ENCODE data around the gene VWF. TPM values are rescaled to one million over a fixed set of nuclear protein-coding genes. Genes with fewer than 3 reads are reported as not detected.

The VWF gene
- total and polyA plus RNA-seq, 2 of the 4 experiments (the other 2 are of a cell fraction) = under 0.01 to 0.09 TPM

DNA sequence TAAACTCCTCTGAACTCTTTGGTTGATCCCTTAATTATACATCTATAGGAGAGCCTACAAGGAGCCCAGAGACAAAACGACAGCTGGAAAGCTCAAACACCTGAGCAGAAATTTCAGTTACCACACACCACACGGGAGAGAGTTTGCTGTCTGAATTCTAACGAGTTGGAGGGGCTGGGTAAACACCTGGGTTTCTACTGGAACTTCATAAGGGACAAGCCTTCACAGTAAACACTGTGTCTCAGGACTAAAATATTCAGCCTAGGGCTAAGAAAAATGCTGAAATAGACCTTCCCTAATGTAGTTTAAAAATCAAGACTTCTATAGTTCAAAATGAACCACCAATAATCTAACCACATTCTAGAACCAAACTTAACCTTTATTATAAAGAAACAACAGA lies 169.8 kb downstream of the VWF start:
- H3K9me1 ChIP-seq (ENCODE audit: insufficient read depth, low read length) = no peaks in the 10 kb centered on the region
- no peaks in the 10 kb centered on the region for H4K20me1 ChIP-seq (ENCODE audit: insufficient read depth, low read length)
- no peaks in the 10 kb centered on the region for H3K79me1 ChIP-seq (ENCODE audit: low read depth in 1 of 2, low read length in 2 of 2)
- H3K18ac ChIP-seq (ENCODE audit: low read depth, low read length) = no peak overlapping the region
- no peaks in the 10 kb centered on the region for H3K9me3 ChIP-seq (ENCODE audit: control insufficient read depth, insufficient read depth, low read length)
- TF ChIP-seq RCOR1 (IDR thresholded peaks at IDR 0.05; ENCODE audit: insufficient replicate concordance, low read length) = no peak
- no peak for TF ChIP-seq CHD1 (IDR thresholded peaks at IDR 0.05; ENCODE audit: low read depth, low read length)
- no peak for TF ChIP-seq SMC3 (IDR thresholded peaks at IDR 0.05; ENCODE audit: low read depth, low read length)
- TF ChIP-seq NFE2L2 (IDR thresholded peaks at IDR 0.05; ENCODE audit: low read depth, low read length) = no peak
- TF ChIP-seq RAD21 (IDR thresholded peaks at IDR 0.05; ENCODE audit: low read length) = no peak
- TF ChIP-seq MXI1 (IDR thresholded peaks at IDR 0.05; ENCODE audit: borderline replicate concordance, low read depth, low read length) = no peak
- TF ChIP-seq, protein P1, sequence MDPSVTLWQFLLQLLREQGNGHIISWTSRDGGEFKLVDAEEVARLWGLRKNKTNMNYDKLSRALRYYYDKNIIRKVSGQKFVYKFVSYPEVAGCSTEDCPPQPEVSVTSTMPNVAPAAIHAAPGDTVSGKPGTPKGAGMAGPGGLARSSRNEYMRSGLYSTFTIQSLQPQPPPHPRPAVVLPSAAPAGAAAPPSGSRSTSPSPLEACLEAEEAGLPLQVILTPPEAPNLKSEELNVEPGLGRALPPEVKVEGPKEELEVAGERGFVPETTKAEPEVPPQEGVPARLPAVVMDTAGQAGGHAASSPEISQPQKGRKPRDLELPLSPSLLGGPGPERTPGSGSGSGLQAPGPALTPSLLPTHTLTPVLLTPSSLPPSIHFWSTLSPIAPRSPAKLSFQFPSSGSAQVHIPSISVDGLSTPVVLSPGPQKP (IDR thresholded peaks at IDR 0.05; ENCODE audit: borderline replicate concordance, low read depth, low read length) = no peak
- no peak for TF ChIP-seq MAZ (IDR thresholded peaks at IDR 0.05; ENCODE audit: borderline replicate concordance, low read depth, low read length)
- no peak for TF ChIP-seq BHLHE40 (IDR thresholded peaks at IDR 0.05; ENCODE audit: low read depth, low read length)
- TF ChIP-seq RFX5 (IDR thresholded peaks at IDR 0.05; ENCODE audit: low read depth, low read length) = no peak
- TF ChIP-seq USF2 (IDR thresholded peaks at IDR 0.05; ENCODE audit: low read depth, low read length) = no peak
- TF ChIP-seq MAFK (IDR thresholded peaks at IDR 0.05; ENCODE audit: low read depth, low read length) = no peak
- TF ChIP-seq CEBPB (IDR thresholded peaks at IDR 0.05; ENCODE audit: low read depth, low read length) = no peak
- no peak for TF ChIP-seq POLR2A (IDR thresholded peaks at IDR 0.05; ENCODE audit: low read depth, low read length)
- no peak for TF ChIP-seq CTCF (conservative IDR thresholded peaks at IDR 0.05; ENCODE audit: low read depth, low read length)
- TF ChIP-seq FOS (IDR thresholded peaks at IDR 0.05; ENCODE audit: low read depth, low read length) = no peak
- H3K23ac ChIP-seq (ENCODE audit: low read depth, low read length) = no peak overlapping the region
- in situ Hi-C loops (cut with MboI; ENCODE audit: low sequenced_read_pairs) (no loop called here), dilution Hi-C loops (cut with HindIII; ENCODE audit: low sequenced_read_pairs, unreplicated experiment) (no loop called here), intact Hi-C loops (cut with micrococcal nuclease) (no loop called here)
- ChIA-PET POLR2A (ENCODE audit: unreplicated experiment) (no interaction called here), CTCF (no interaction called here)
- H2AK5ac ChIP-seq (ENCODE audit: low read depth, low read length) = no peak overlapping the region
- no peak overlapping the region for H4K8ac ChIP-seq (ENCODE audit: low read depth in 2 of 2, low read length in 2 of 2)
- ATAC-seq (ENCODE audit: low read depth) = no peak
- H3K4me3 ChIP-seq (ENCODE audit: insufficient read depth, low read depth, low read length) = no peak overlapping the region
- peaks cover 27% of the 10 kb centered on the region for H3K27me3 ChIP-seq (ENCODE audit: control insufficient read depth, insufficient read depth, low read length)
- H2BK15ac ChIP-seq (ENCODE audit: low read depth, low read length) = no peak overlapping the region
- WGBS, 2 experiments (ENCODE audit: extremely low coverage in 2 of 2, insufficient read length in 1 of 2) = no CpG with 5 or more reads among the region's 3 CpGs
- H4K91ac ChIP-seq (ENCODE audit: insufficient read depth, low read depth, low read length) = no peak overlapping the region
- no peak overlapping the region for H3K4ac ChIP-seq (ENCODE audit: low read depth, low read length)
- no peak overlapping the region for H2AK9ac ChIP-seq (replicated peaks; ENCODE audit: low read depth, low read length, poor library complexity)
- H3K4me2 ChIP-seq (ENCODE audit: low read depth, low read length) = no peak overlapping the region
- no peak overlapping the region for H4K5ac ChIP-seq (ENCODE audit: low read depth, low read length)
- H2BK20ac ChIP-seq (ENCODE audit: low read depth, low read length) = no peak overlapping the region
- H3K56ac ChIP-seq (ENCODE audit: extremely low read depth, insufficient read depth, low read length) = no peak overlapping the region
- no peaks in the 10 kb centered on the region for H3K36me3 ChIP-seq (ENCODE audit: control insufficient read depth, insufficient read depth, low read length)
- BruUV-seq (replicated peaks) = no TSS peak
- no peak for DNase-seq
- no peak overlapping the region for H3K27ac ChIP-seq (ENCODE audit: insufficient read depth, low read length)
- peaks cover 2% of the 10 kb centered on the region; the same call in 1 of the 2 replicates for H3K4me1 ChIP-seq (ENCODE audit: control insufficient read depth, insufficient read depth, low read length)
- H3K14ac ChIP-seq (replicated peaks; ENCODE audit: low read depth, low read length) = no peak overlapping the region
- H2BK5ac ChIP-seq (ENCODE audit: low read depth, low read length, poor library complexity, severe bottlenecking) = no peak overlapping the region
- H2AFZ ChIP-seq (replicated peaks; ENCODE audit: low read length, poor library complexity) = no peak overlapping the region
- no peak overlapping the region for H3K9ac ChIP-seq (ENCODE audit: low read depth, low read length)
- no peak overlapping the region for H2BK120ac ChIP-seq (ENCODE audit: low read depth, low read length)

All from IMR-90 (cell line).